Retina (tissue), 1 donor: ENCODE data around the gene RPL13A.
"Not testable (repeated sequence)": the region's sequence is repeated elsewhere in the genome, so short reads cannot be mapped to it uniquely, and the experiment has no call there.

Source experiments
- DNase-seq: peaks from one replicate; pipeline ENCODE4 v3.0.0-alpha.2; 2016

Gene RPL13A

DNA sequence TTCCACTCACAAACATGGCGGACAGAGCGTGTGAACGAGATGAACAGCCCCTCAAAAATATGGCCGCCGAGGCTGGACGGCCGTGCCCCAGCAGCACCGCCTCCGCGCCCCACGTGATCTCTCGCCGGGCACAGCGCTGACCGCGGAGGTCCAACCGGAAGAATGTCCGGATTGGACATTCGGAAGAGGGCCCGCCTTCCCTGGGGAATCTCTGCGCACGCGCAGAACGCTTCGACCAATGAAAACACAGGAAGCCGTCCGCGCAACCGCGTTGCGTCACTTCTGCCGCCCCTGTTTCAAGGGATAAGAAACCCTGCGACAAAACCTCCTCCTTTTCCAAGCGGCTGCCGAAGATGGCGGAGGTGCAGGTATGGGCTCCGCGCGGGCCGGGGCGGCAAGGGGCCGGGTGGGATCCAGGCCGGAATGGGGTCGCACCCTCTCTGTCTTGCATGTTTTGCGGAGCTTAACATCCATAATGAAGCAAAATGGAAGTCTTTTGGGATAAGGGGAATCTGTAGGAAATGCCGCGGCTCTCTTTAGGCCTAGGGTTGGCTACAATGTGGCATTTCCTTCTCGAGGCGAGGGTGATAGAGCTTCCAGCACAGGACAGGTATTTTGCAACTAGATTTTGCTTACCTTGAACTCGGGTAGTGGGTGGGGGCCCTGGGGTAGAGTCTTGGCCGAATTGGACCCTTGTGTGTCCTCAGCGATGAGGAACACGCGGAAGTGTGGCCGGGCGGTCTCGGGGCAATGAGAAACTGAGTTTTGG, at the start of gene RPL13A:
Gene RPL13A (plus strand): TSS at position 332 of the 769 bp plus-strand sequence. CDS start 22 bp downstream, at position 354.
- DNase-seq: peak; percentile 99

DNA sequence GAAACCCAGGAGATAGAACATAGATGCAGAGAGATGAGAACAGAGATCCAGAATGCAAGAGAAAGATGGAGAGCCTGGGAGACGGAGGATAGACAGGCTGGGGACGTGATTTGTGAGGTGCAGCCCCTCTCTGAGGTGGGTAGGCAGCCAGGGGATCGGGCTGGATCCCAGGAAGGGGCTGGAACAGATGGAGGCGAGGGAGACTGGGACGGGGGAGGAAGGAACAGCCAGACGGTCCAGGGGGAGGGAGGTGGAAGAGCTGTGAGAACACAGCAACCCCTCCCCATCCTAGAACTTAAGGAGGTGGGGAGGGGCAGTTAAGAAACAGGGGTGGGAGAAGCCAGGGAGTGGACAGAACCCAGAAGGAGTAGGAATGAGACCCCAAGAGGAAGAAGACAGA, 49.1 kb upstream of the RPL13A start:
- DNase-seq: no peak

DNA sequence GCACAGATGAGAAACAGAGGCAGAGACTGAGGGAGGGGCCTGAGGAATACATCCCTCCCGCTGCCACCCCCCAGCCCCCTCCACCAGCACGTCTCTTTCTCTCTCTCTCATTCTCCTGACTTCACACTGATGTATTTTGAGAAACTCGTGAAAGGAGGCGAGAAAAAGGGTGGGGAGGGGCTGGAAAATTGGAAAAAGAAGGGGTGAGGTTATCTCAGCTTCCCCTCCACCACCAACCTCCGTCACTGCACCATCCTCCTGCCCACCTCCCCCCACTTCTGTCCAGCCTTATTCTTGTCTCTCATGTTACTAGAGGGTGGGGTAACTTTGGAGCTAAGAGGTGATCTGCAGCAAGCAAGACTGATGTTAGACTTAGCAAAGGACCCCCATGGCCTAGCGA, 47.6 kb upstream of the RPL13A start:
- no peak for DNase-seq

DNA sequence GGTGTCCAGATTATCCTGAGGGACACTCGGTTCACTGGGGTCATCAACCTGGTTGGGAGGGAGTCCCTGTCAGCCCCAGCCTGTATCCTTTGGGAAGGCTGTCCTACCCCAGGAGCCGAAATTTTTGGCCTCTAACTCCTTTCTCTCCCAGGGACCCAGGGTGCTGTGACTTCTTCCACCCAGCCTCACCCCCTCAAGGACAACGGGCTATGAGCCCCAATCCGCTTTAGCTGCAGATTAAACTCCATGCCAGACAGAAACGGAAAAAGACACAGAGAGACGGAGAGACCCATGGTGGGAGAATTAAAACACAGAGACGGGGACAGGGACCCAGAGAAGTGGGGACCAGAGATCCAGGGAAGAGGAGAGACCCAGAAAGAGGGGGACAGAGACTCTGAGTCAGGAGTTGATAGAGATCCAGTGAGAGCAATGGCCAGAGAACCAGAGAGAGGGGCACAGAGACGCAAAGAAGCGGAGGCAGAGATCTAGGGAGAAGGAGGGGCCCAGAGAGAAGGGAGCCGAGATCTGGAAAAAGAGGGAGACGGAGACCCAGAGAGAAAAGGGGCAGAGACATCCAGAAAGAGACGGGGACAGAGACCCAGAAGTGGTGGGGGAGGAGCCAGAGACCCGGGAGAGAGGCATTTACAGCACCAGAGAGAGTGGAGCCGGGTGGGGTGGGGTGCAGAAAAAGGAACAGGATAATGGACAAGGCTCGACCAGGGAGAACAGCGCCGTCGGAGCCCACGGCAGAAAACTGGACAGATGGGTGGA, 46.8 kb upstream of the RPL13A start:
- DNase-seq: no peak

DNA sequence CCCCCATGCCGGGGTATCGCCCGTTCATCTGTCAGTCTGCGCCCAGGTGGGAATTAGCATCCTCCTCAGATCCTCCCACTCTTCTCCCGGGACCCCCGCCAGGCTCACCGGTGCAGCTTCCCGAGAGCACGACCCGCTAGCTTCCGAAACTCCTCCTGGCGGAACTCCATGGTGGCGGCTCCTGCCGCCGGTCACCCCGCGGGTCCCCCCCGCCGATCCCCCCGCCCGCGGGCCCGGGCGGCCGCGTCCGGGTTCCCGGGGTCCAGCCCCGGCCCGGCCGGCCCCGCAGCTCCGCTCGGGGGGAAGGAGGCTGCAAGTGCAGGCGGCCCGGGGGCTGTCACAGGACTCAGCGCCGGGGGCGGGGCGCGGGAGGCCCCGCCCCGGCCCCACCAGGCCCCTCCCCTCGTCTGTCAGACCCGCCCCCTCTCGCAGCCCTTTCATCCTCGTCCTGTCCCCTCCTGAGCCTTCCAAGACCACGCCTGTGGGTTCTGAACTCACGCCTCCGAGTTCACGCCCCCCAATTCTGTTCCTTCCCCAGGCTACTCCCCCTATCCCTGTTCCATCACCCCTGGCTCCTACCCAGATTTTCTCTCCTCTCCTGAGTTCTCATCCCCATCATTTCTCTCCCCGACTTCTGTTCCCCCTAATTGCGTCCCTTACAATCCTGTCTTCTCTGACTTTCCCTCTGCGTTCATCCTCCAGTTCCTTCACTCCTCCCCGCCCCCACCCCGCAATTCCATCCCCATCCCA, 46.0 kb upstream of the RPL13A start, which contains the start of gene SLC17A7:
Gene SLC17A7 (minus strand): TSS at position 318 of the 750 bp plus-strand sequence. CDS start 148 bp downstream, at position 170.
- no peak for DNase-seq

DNA sequence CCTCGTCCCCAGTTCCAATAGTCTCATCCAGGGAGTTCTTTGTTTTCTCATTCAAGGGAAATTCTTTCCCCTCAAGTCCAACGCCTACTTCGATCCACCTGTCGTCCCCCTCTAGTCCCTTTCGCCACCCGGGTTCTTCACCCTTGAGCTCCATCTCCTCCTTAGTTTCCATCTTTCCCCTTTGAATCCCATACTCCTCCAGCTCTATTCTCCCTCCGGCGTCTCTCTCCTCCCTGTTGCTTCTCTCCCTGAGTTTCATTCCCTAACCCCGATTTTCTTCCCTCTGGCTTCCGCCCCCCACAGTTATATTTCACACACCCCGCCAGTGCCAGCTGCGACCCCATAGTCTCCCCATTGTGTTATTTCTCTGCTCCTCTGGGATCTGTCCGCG, 45.5 kb upstream of the RPL13A start:
- DNase-seq: no peak

DNA sequence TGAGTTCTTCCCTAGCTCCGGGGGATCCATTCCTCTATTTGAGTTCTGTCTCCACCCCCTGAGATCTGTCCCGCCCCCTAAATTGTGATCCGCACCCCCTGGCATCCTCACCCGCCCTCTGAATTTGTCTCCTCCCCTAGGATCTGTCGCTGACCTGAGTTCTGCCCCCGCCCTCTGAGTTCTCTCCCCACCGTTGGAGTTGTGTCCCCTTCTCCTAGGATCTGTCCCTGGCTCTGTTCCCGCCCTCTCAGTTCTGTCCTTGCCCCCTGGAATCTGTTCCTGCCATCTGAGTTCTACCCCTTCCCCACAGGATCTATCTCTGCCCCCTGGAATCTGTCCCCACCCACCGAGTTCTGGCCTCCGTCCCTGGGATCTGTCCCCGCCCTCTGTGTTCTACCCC, 45.1 kb upstream of the RPL13A start:
- DNase-seq: no peak

DNA sequence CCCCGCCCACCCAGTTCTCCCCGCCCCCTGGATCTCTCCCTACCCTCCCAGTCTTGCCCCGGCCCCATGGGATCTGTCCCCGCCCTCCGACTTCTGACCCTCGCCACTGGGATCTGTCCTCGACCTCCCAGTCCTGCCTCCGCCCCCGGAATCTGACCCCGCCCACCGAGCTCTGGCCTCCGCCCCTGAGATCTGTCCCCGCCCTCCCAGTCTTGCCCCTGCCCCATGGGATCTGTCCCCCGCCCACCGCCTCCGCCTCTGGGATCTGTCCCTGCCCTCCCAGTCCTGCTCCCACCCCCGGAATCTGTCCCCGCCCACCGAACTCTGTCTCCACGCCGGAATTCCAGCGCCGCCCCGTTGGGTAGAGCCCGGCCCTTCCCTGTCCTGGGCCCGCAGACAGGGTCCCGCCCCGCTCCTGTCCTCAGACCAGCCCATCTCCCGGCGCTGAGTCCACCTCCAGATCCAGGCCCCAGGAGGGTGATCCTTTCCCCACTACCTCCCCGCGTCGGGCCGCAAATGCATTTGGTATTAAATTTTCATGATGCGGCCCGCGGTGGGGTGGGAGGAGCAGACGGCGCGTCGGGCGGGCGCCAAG, 44.5 kb upstream of the RPL13A start:
- DNase-seq: no peak

DNA sequence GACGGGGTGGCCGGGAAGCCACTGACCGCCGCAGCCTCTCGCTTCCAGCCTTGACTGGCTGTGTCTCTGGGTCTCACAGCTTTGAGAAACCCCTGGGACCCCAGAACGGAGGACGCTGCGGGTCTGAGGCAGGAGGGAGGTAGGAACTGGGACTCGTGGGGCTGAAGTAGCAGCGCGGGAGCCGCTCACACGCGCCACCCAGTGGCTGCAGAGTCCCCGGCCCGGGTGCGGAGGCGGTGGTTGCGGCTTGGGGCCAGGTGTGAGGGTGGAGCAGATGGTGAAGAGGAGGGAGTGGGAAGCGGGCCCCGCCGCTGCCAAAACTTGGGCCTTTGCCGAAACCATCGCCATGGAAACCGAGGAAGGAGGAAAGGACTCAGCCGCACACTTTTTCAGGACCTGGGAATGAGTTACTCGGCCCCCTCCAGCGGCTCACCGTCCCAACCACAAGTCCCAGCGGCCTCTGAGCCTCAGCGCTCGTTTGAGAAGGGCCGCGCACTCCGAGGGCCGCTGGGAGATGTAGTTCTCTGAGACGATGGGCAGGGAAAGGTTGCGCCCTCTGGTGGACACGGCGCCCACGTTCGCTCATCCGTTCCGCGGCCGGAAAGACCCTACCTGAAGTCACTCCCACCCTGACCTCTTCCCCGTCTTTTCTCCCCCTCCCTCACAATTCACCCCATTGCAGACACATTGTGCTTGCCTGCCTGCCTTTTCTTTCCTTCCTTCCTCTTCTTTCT, 43.9 kb upstream of the RPL13A start:
- peak; percentile 100 for DNase-seq

DNA sequence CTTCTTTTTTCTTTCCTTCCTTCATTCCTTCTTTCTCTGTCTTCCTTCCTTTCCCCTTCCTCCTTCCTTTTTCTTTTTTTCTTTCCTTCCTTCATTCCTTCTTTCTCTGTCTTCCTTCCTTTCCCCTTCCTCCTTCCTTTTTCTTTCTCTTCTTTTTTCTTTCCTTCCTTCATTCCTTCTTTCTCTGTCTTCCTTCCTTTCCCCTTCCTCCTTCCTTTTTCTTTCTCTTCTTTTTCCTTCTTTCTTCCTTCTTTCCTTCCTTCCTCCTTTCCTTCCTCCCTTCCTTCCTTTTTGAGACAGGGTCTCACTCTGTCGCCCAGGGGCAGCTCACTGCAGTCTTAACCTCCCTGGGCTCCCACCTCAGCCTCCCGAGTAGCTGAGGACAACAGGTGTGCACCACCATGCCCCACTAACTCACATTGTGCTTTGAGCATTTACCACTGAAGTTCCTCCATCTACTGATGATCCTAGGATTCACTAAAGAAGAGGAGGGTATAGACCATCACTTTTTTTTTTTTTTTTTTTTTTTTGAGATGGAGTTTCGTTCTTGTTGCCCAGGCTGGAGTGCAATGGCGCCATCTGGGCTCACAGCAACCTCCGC, 43.2 kb upstream of the RPL13A start:
- DNase-seq: not testable (repeated sequence)

DNA sequence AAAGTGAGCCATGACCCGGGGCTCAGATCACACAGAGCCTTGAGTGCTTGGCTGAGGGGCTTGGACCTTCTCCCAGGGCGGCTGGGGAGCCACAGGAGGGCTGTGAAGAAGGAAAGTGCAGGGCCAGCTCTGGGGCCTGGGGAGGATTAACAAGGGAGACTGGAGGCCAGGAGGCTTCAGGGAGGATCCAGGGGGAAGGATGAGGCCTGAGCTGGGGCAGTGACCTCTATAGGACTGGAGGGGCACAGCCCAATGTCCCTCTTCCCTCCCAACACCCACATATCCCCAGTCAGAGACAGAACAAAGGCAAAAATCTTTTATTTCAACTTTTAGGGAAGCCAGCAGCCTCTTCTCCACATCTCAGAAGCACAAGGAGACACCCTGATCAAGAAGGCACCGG, 41.4 kb upstream of the RPL13A start:
- no peak for DNase-seq

DNA sequence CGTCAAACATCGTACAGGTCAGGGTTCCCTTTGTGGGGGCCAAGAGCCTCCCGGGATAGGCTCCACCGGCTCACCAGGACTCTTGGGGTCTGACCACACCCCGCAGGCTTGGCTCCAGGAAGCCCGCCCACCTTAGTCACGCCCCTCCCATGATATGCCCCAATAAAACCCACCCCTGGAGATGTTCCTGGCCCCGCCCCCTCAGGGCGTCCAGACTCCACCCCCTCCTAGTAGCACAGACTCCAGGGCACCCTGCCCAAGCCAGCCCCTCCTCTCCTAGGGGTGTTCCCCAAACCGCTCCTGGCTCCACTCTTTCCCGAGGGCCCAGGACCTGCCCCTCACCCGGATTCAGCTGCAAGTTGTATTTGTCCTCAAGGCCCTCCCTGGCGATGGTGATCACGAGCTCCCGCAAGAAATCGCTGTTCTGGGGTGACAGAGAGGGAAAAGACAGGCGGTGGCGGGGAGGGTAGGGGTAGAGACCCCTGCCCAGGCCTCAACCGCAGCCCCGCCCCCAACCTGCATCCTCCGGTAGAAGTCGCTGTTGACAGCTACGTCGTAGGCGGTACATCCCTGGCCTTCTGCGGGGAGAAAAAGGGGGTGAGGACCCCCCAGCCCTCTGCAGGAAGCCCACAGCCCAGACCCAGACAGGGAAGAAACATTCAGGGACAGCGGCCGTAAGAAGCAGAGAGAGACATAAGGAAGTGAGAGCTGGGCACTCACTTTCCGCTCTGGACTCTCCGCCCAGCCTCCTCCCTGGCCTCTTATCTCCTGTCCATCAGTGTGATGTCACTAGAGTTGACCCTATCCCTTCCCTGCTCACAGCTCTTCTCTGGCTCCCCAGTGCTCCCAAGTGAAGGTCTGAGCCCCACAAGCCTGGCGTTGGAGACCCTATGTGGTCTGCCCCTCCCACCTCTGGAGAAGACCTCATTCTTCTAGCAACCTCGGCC, 39.6 kb upstream of the RPL13A start:
- DNase-seq: no peak

DNA sequence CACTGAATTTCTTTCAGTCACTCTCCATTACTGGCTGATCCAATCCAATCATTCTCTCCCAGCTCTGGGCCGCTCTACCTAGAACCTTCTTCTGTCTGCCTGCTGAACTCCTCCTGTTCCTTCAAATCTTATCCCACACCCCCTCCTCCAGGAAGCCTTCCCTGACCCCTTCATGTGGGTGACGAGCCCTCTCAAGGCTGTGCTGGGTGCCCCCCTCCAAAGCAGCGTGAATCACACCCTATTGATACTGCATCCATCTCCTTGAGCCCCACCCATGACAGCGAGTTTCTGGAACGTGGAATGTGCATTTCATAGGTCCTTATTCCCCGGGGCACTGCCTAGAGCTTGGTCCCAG, 39.0 kb upstream of the RPL13A start:
- DNase-seq: no peak

DNA sequence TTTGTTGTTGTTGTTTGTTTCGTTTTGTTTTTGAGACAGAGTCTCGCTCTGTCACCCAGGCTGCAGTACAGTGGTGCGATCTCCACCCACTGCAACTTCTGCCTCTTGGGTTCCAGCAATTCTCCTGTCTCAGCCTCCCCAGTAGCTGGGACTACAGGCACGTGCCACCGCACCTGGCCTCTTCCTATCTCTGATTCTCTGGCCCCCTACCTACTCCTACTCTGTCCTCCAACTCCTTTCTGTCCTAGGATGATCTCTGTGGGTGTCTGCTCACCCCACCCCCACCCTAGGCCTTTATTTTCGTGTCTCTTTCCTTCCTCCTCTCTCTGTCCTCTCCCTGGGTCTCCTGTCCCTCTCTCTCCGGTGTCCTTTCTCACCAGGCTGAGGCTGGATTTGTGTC, 37.0 kb upstream of the RPL13A start:
- DNase-seq: no peak

DNA sequence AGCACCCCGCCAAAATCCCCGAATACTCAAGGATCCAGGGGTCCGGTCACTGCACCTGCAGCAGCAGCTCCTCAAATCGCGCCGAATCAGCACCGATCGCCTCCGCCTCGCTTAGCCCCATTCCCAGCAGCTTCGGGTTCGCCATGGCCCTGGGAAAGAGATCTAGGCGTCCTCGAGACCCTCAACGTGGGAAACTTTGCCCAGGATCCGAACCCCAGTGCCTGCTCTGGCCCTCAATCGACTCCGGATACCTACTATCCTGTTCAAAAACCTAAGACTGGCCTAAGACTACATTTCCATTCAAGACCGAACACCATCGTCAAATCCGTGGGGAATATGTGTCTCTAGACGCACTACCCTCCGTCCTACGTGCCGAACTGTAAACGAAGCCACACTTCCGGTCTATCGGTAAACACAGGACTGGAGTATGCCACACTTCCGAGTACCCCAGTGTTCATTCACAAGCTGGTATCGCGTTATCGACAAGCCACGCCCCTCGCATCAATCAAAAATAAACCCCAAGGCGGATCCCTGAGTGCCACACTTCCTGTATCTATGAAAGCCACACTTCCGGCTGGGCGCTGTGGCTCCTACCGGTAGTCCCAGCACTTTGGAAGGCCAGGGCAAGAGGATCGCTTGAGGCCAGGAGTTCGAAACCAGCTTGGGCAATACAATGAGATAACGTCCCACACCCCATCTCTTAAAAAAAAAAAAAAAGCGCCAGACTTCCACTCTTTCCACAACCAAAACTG, 35.8 kb upstream of the RPL13A start, which contains the start of gene PIH1D1:
Gene PIH1D1 (minus strand): TSS at position 385 of the 752 bp plus-strand sequence. CDS start 240 bp downstream, at position 145.
- DNase-seq: peak; percentile 94

DNA sequence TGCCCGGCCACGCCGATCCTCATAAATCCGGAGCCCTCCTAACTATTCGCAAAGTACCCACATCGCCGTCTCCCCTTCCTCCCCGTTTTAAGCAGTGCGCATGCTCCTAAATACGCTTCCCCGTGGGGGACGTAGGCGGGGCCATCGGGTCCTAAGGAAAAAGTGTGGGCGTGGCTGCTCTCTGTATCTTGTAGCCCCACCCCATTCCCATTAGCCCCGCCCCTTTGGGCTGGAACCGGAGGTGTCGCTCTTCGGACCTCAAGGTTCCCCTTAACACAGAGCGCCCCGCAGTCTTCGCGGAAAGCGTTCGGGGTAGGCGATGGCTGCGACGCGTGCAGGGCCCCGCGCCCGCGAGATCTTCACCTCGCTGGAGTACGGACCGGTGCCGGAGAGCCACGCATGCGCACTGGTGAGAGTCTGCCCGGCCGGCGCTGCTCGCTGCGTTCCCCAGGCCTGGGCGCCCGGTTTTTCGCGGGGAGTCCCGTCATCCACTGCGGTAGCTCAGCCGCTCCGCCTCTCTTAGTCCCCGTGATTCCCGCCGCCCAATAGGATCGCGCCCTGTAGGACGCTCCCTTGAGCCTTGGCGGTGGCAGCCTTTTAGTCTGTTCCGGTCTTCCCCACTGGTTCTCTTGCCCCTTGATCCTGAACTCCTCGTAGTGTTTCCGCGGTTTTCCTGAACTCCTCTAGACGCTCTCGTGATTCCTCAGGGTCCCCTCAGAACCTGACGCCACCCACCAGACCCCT, 34.2 kb upstream of the RPL13A start, which contains the start of gene ALDH16A1:
Gene ALDH16A1 (plus strand): TSS at position 213 of the 744 bp plus-strand sequence. CDS start 107 bp downstream, at position 320.
- peak; percentile 99 for DNase-seq

DNA sequence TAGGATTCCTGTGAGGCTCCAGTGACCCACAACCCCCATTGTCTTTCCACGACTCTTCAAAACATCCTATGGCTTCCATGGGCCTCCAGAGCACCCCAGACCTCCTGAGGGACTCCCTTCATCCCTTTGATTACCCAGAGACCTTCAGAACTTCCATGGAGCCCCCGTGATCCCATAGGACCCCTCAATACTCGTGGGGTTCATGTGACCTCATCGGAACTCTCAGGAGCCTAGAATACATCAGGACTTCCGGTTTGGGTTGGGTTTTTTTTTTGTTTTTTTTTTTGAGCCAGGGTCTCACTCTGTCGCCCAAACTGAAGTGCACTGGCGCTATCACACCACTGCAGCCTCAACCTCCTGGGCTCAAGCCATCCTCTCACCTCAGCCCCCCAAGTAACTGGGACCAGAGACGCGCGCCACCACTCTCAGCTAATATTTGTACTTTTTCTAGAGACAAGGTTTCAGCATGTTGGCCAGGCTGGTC, 33.6 kb upstream of the RPL13A start:
- no peak for DNase-seq

DNA sequence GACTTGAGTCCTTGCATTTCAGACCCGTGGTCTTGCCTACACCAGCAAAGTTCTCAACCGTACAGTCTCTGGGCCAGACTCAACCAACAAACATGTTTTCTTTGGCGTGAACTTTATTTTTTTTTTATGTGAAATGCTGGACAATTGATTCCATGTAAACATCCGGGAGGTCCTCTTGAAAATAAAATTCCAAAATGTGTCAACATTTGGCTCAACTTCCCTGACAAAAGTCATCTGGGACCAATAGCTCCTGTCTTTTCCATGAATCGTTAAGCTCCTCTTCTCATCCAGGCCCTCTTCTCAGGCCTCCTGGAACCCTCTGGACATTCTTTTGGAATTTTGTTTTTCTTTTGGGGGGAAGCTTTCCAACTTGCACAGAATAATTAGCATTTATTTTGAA, 31.6 kb upstream of the RPL13A start:
- no peak for DNase-seq

DNA sequence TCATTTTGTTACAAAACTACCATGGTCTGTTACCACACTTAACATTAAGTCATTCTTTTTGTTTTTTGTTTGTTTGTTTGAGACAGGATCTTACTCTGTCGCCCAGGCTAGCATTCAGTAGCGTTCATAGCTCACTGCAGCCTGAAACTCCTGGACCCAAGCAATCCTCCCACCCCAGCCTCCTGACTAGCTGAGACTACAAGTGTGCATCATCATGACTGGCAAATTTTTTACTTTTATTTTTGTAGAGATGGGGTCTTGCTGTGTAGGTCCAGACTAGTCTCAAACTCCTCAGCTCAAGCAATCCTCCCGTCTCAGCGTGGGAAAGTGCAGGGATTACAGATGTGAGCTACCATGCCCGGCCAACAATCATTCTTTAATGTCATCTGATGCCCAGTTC, 31.1 kb upstream of the RPL13A start:
- no peak for DNase-seq
